Ovary (tissue), 3 donors: ENCODE data around the gene P2RY2.

Source experiments
- EP300 ChIP-seq: sonication (generic); formaldehyde crosslinking; IDR thresholded peaks from one replicate; pipeline ENCODE4 v1.6.1; 2017; ENCODE audit warnings: antibody characterized with exemption
- POLR2A ChIP-seq: fragments of 450-650 bp; IDR thresholded peaks from one replicate; pipeline ENCODE4 v1.6.1; 2017; ENCODE audit warnings: antibody characterized with exemption, mild to moderate bottlenecking, moderate library complexity
- TF ChIP-seq, protein P1 (sequence below), 3 donors: fragments of 450-650 bp in 2 of 3; fragments of 200-600 bp in 1 of 3; IDR thresholded peaks; one replicate each; pipeline versions ENCODE4 v1.5.1 to v1.8.0; 2016 to 2022; ENCODE audit warnings: antibody characterized with exemption in 3 of 3, mild to moderate bottlenecking in 1 of 3
- donor health status: DM: no; HTN: no; CAD: no.

DNA sequence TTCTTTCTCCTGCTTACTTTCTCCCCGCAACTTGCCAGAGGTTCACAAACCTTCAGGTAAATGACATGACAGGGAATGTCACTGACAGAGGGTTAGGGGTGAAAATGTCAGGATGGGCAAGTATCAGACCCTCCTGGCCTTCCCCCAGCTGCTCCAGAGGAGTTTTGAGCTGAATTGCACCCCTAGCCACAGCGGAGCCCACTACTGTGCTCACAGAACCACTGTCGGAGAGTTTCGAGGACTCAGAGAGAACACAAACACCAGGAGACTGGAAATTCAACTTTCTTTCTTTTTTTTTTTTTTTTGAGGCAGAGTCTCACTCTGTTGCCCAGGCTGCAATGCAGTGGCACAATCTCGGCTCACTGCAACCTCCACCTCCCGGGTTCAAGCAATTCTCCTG is 21.5 kb upstream of the P2RY2 start:
- TF ChIP-seq, protein P1, sequence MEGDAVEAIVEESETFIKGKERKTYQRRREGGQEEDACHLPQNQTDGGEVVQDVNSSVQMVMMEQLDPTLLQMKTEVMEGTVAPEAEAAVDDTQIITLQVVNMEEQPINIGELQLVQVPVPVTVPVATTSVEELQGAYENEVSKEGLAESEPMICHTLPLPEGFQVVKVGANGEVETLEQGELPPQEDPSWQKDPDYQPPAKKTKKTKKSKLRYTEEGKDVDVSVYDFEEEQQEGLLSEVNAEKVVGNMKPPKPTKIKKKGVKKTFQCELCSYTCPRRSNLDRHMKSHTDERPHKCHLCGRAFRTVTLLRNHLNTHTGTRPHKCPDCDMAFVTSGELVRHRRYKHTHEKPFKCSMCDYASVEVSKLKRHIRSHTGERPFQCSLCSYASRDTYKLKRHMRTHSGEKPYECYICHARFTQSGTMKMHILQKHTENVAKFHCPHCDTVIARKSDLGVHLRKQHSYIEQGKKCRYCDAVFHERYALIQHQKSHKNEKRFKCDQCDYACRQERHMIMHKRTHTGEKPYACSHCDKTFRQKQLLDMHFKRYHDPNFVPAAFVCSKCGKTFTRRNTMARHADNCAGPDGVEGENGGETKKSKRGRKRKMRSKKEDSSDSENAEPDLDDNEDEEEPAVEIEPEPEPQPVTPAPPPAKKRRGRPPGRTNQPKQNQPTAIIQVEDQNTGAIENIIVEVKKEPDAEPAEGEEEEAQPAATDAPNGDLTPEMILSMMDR (IDR thresholded peaks at IDR 0.05), result no peak
- TF ChIP-seq POLR2A, result no peak
- TF ChIP-seq EP300, result no peak
